ENCODE data around the gene HS1BP3.
A peak's percentile ranks its signal among the peaks of the same experiment; 100 is the strongest.

The HS1BP3 gene

GRCh38 chr2:20684581-20685063 is 33.7 kb upstream of the HS1BP3 start:
- Histone ChIP-seq H3K4me3 (ENCODE audit: low read depth in 1 of 2, low read length in 2 of 2) (no peak overlapping the region), H3K27me3 (ENCODE audit: control insufficient read depth in 1 of 2, insufficient read depth in 2 of 2, low read length in 2 of 2) (no peaks in the 10 kb centered on the region), H3K36me3 (ENCODE audit: control insufficient read depth in 1 of 2, insufficient read depth in 2 of 2, low read length in 2 of 2) (peaks cover 32 to 55% of the 10 kb centered on the region in 2 donors), H3K27ac (ENCODE audit: low read depth, low read length) (no peak overlapping the region), H3K9me3 (ENCODE audit: control insufficient read depth in 1 of 2, low read length in 2 of 2) (peaks cover 0 to 2% of the 10 kb centered on the region in 2 donors), H3K4me1 (ENCODE audit: control insufficient read depth in 1 of 2, insufficient read depth in 2 of 2, low read length in 2 of 2) (peaks cover 0 to under 1% of the 10 kb centered on the region in 2 donors), H3K9ac (ENCODE audit: low read depth in 1 of 2, low read length in 2 of 2) (no peak overlapping the region)

GRCh38 chr2:20682167-20682920 is 31.4 kb upstream of the HS1BP3 start:
- H3K9ac ChIP-seq (ENCODE audit: low read depth in 1 of 2, low read length in 2 of 2): no peak overlapping the region
- H3K27ac ChIP-seq (ENCODE audit: low read depth, low read length): no peak overlapping the region
- no peak overlapping the region for H3K4me3 ChIP-seq (ENCODE audit: low read depth in 1 of 2, low read length in 2 of 2)
- peaks cover 28 to 41% of the 10 kb centered on the region in 2 donors for H3K36me3 ChIP-seq (ENCODE audit: control insufficient read depth in 1 of 2, insufficient read depth in 2 of 2, low read length in 2 of 2)
- peaks cover 0 to 4% of the 10 kb centered on the region in 2 donors for H3K4me1 ChIP-seq (ENCODE audit: control insufficient read depth in 1 of 2, insufficient read depth in 2 of 2, low read length in 2 of 2)
- H3K27me3 ChIP-seq (ENCODE audit: control insufficient read depth in 1 of 2, insufficient read depth in 2 of 2, low read length in 2 of 2): no peaks in the 10 kb centered on the region
- no peaks in the 10 kb centered on the region for H3K9me3 ChIP-seq (ENCODE audit: control insufficient read depth in 1 of 2, low read length in 2 of 2)

GRCh38 chr2:20680744-20681375 is 30.0 kb upstream of the HS1BP3 start:
- H3K4me1 ChIP-seq (ENCODE audit: control insufficient read depth in 1 of 2, insufficient read depth in 2 of 2, low read length in 2 of 2): peaks cover 14% of the 10 kb centered on the region in 2 donors
- no peaks in the 10 kb centered on the region for H3K27me3 ChIP-seq (ENCODE audit: control insufficient read depth in 1 of 2, insufficient read depth in 2 of 2, low read length in 2 of 2)
- H3K9ac ChIP-seq (ENCODE audit: low read depth in 1 of 2, low read length in 2 of 2): no peak overlapping the region
- H3K36me3 ChIP-seq (ENCODE audit: control insufficient read depth in 1 of 2, insufficient read depth in 2 of 2, low read length in 2 of 2): peaks cover 16 to 27% of the 10 kb centered on the region in 2 donors
- no peaks in the 10 kb centered on the region for H3K9me3 ChIP-seq (ENCODE audit: control insufficient read depth in 1 of 2, low read length in 2 of 2)
- H3K27ac ChIP-seq (ENCODE audit: low read depth, low read length): no peak overlapping the region
- H3K4me3 ChIP-seq (ENCODE audit: low read depth in 1 of 2, low read length in 2 of 2): no peak overlapping the region

- no peak overlapping the region for H3K27ac ChIP-seq (ENCODE audit: low read depth, low read length)
Measured at GRCh38 chr2:20678780-20679179, 27.9 kb upstream of the HS1BP3 start.

GRCh38 chr2:20678086-20678395 is 27.1 kb upstream of the HS1BP3 start:
- H3K9me3 ChIP-seq (ENCODE audit: control insufficient read depth in 1 of 2, low read length in 2 of 2): no peaks in the 10 kb centered on the region
- H3K4me1 ChIP-seq (ENCODE audit: control insufficient read depth in 1 of 2, insufficient read depth in 2 of 2, low read length in 2 of 2): peaks cover 21 to 25% of the 10 kb centered on the region in 2 donors
- peaks cover 11 to 15% of the 10 kb centered on the region in 2 donors for H3K27me3 ChIP-seq (ENCODE audit: control insufficient read depth in 1 of 2, insufficient read depth in 2 of 2, low read length in 2 of 2)
- H3K36me3 ChIP-seq (ENCODE audit: control insufficient read depth in 1 of 2, insufficient read depth in 2 of 2, low read length in 2 of 2): peaks cover 8 to 14% of the 10 kb centered on the region in 2 donors
- H3K27ac ChIP-seq (ENCODE audit: low read depth, low read length): no peak overlapping the region
- H3K9ac ChIP-seq (ENCODE audit: low read depth in 1 of 2, low read length in 2 of 2): no peak overlapping the region
- H3K4me3 ChIP-seq (ENCODE audit: low read depth in 1 of 2, low read length in 2 of 2): no peak overlapping the region

More at GRCh38 chr2:20678780-20679179, 27.9 kb upstream of the HS1BP3 start:
- H3K4me3 ChIP-seq (ENCODE audit: low read depth in 1 of 2, low read length in 2 of 2): no peak overlapping the region
- peaks cover 8 to 9% of the 10 kb centered on the region in 2 donors for H3K27me3 ChIP-seq (ENCODE audit: control insufficient read depth in 1 of 2, insufficient read depth in 2 of 2, low read length in 2 of 2)
- no peaks in the 10 kb centered on the region for H3K9me3 ChIP-seq (ENCODE audit: control insufficient read depth in 1 of 2, low read length in 2 of 2)
- peaks cover 21 to 25% of the 10 kb centered on the region in 2 donors for H3K4me1 ChIP-seq (ENCODE audit: control insufficient read depth in 1 of 2, insufficient read depth in 2 of 2, low read length in 2 of 2)
- H3K9ac ChIP-seq (ENCODE audit: low read depth in 1 of 2, low read length in 2 of 2): no peak overlapping the region
- peaks cover 8 to 14% of the 10 kb centered on the region in 2 donors for H3K36me3 ChIP-seq (ENCODE audit: control insufficient read depth in 1 of 2, insufficient read depth in 2 of 2, low read length in 2 of 2)

GRCh38 chr2:20677301-20678085 is 26.6 kb upstream of the HS1BP3 start:
- Histone ChIP-seq H3K4me1 (ENCODE audit: control insufficient read depth in 1 of 2, insufficient read depth in 2 of 2, low read length in 2 of 2) (peaks cover 21 to 25% of the 10 kb centered on the region in 2 donors), H3K27ac (ENCODE audit: low read depth, low read length) (no peak overlapping the region)

GRCh38 chr2:20676353-20677215 is 25.7 kb upstream of the HS1BP3 start:
- peaks cover 25 to 27% of the 10 kb centered on the region in 2 donors for H3K27me3 ChIP-seq (ENCODE audit: control insufficient read depth in 1 of 2, insufficient read depth in 2 of 2, low read length in 2 of 2)
- H3K27ac ChIP-seq (ENCODE audit: low read depth, low read length): no peak overlapping the region
- H3K4me1 ChIP-seq (ENCODE audit: control insufficient read depth in 1 of 2, insufficient read depth in 2 of 2, low read length in 2 of 2): peaks cover 24 to 30% of the 10 kb centered on the region in 2 donors
- H3K4me3 ChIP-seq (ENCODE audit: low read depth in 1 of 2, low read length in 2 of 2): no peak overlapping the region
- H3K9ac ChIP-seq (ENCODE audit: low read depth in 1 of 2, low read length in 2 of 2): peak overlapping the region in 1 of 2 donors; percentile 31
- peaks cover 5 to 6% of the 10 kb centered on the region in 2 donors for H3K36me3 ChIP-seq (ENCODE audit: control insufficient read depth in 1 of 2, insufficient read depth in 2 of 2, low read length in 2 of 2)
- H3K9me3 ChIP-seq (ENCODE audit: control insufficient read depth in 1 of 2, low read length in 2 of 2): no peaks in the 10 kb centered on the region

More at GRCh38 chr2:20677301-20678085, 26.6 kb upstream of the HS1BP3 start:
- Histone ChIP-seq H3K27me3 (ENCODE audit: control insufficient read depth in 1 of 2, insufficient read depth in 2 of 2, low read length in 2 of 2) (peaks cover 16 to 20% of the 10 kb centered on the region in 2 donors), H3K36me3 (ENCODE audit: control insufficient read depth in 1 of 2, insufficient read depth in 2 of 2, low read length in 2 of 2) (peaks cover 5 to 10% of the 10 kb centered on the region in 2 donors), H3K9me3 (ENCODE audit: control insufficient read depth in 1 of 2, low read length in 2 of 2) (no peaks in the 10 kb centered on the region), H3K4me3 (ENCODE audit: low read depth in 1 of 2, low read length in 2 of 2) (no peak overlapping the region), H3K9ac (ENCODE audit: low read depth in 1 of 2, low read length in 2 of 2) (no peak overlapping the region)

GRCh38 chr2:20675701-20676352 is 24.9 kb upstream of the HS1BP3 start:
- Histone ChIP-seq H3K9me3 (ENCODE audit: control insufficient read depth in 1 of 2, low read length in 2 of 2) (no peaks in the 10 kb centered on the region), H3K4me1 (ENCODE audit: control insufficient read depth in 1 of 2, insufficient read depth in 2 of 2, low read length in 2 of 2) (peaks cover 29 to 32% of the 10 kb centered on the region in 2 donors), H3K36me3 (ENCODE audit: control insufficient read depth in 1 of 2, insufficient read depth in 2 of 2, low read length in 2 of 2) (peaks cover 2 to 3% of the 10 kb centered on the region in 2 donors), H3K4me3 (ENCODE audit: low read depth in 1 of 2, low read length in 2 of 2) (no peak overlapping the region), H3K27me3 (ENCODE audit: control insufficient read depth in 1 of 2, insufficient read depth in 2 of 2, low read length in 2 of 2) (peaks cover 33 to 34% of the 10 kb centered on the region in 2 donors), H3K27ac (ENCODE audit: low read depth, low read length) (no peak overlapping the region), H3K9ac (ENCODE audit: low read depth in 1 of 2, low read length in 2 of 2) (peak overlapping the region in 1 of 2 donors; percentile 31)

All from duodenal mucosa (tissue), 2 donors.